ENCODE data around the gene GCK.

The GCK gene

DNA sequence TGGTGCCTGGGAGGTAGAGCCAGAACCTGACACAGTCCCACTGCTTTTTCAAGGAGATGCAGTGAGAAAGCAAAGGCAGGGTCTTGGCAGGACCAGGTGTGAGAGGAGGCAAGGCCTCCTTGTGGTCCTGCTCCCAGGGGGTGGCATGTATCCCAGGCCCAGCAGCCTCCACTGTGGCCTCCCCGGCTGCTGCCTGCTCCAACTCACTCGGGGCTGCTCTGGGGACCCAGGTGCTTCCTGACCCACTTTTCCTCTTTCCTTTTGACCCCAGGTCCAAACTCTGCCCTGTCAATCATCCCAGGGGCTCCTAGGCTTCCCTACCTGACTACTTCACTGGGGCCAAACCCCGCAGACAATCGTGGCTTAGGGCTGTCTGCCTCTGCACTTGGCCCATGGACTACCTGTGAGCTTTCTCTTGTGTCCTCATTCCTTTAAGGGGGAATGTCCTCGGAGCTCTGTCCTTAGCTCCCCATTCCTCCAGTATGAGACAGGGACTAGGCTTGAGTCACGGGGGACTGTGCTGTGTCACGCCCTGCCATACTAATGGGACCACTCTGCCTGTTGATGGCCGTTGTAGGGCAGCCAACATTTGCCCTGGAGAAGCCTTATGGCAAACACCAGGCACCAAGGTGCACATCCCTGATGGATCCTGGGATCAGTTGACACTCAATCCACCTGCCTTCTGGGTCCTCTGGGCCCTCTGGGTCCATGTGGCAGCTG lies 86.2 kb downstream of the GCK start:
- Histone ChIP-seq H3K56ac (ENCODE audit: low read length) (no peak overlapping the region), H3K18ac (ENCODE audit: low read length) (no peak overlapping the region), H3K79me2 (ENCODE audit: control insufficient read depth, insufficient read depth, low read length) (no peaks in the 10 kb centered on the region), H2BK15ac (replicated peaks; ENCODE audit: low read depth) (no peak overlapping the region), H4K8ac (ENCODE audit: low read depth, low read length) (no peak overlapping the region), H2BK120ac (ENCODE audit: low read depth, low read length) (no peak overlapping the region), H3K9ac (ENCODE audit: low read length) (no peak overlapping the region), H3K23ac (ENCODE audit: low read length) (no peak overlapping the region), H2BK5ac (ENCODE audit: low read length) (no peak overlapping the region), H3K27me3 (ENCODE audit: insufficient read depth, low read length, poor library complexity) (no peaks in the 10 kb centered on the region), H2AK5ac (ENCODE audit: low read length) (no peak overlapping the region), H4K5ac (ENCODE audit: low read length) (no peak overlapping the region), H3K4ac (ENCODE audit: low read depth, low read length) (no peak overlapping the region), H3K4me1 (ENCODE audit: control insufficient read depth, low read depth, low read length) (no peaks in the 10 kb centered on the region), H3K27ac (ENCODE audit: low read depth, low read length) (no peak overlapping the region), H3K79me1 (ENCODE audit: low read length) (no peaks in the 10 kb centered on the region), H3K4me3 (ENCODE audit: low read length) (no peak overlapping the region), H3K36me3 (ENCODE audit: control insufficient read depth, insufficient read depth, low read length) (no peaks in the 10 kb centered on the region), H3K4me2 (ENCODE audit: low read length) (no peak overlapping the region)
- WGBS (ENCODE audit: extremely low coverage, insufficient coverage, low lambda C conversion rate), result no CpG with 5 or more reads among the region's 8 CpGs
- no peak for DNase-seq

DNA sequence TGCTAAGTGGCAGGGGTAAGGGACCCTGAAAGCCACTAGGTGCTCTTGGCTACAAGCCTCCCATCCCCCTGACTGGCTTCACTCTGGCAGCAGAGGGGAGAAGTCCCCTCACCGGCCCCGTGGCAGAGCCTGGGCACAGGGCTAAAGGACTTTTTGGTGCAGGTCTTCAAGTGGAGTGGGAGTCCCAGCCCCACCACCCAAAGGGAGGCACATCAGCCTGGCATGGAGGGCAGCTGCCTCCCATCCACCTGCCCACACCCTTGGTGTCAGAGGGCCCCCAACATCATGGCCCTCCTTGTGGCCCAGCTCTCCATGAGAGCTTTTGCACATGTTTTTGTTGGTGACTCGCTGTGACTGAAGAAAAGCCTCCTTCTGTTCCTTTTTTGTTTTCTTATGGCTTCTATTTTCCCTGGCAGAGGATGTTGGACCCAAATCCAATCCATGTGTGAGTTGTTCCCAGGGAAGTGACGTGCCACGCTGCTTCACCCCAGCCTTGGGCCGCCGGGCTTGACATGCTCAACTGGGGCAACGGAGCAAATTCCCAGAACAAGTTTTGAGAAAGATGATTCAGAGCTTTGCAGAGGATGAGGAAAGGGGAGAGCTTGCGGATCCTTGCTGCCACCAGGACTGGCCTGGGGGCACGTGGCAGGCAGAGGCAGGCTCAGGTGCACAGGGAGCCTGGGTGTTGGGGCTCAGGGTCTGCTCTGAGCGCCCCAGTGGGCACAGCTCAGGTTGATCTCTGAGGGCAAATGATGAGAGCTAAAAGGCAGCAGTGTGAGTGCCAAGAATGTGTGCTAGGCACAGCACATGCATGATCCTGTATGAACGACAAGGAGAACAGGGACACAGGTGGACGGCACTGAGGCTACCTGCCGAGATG lies 87.0 kb downstream of the GCK start:
- Histone ChIP-seq H3K36me3 (ENCODE audit: control insufficient read depth, insufficient read depth, low read length) (no peaks in the 10 kb centered on the region), H2BK5ac (ENCODE audit: low read length) (no peak overlapping the region), H3K79me1 (ENCODE audit: low read length) (no peaks in the 10 kb centered on the region), H3K4me1 (ENCODE audit: control insufficient read depth, low read depth, low read length) (no peaks in the 10 kb centered on the region), H4K5ac (ENCODE audit: low read length) (no peak overlapping the region), H2AK5ac (ENCODE audit: low read length) (no peak overlapping the region), H3K9ac (ENCODE audit: low read length) (no peak overlapping the region), H3K56ac (ENCODE audit: low read length) (no peak overlapping the region), H3K23ac (ENCODE audit: low read length) (no peak overlapping the region), H3K79me2 (ENCODE audit: control insufficient read depth, insufficient read depth, low read length) (no peaks in the 10 kb centered on the region), H3K4me3 (ENCODE audit: low read length) (no peak overlapping the region), H4K8ac (ENCODE audit: low read depth, low read length) (no peak overlapping the region), H3K27ac (ENCODE audit: low read depth, low read length) (no peak overlapping the region), H2BK15ac (replicated peaks; ENCODE audit: low read depth) (no peak overlapping the region), H3K4me2 (ENCODE audit: low read length) (no peak overlapping the region), H3K27me3 (ENCODE audit: insufficient read depth, low read length, poor library complexity) (no peaks in the 10 kb centered on the region), H2BK120ac (ENCODE audit: low read depth, low read length) (no peak overlapping the region), H3K4ac (ENCODE audit: low read depth, low read length) (no peak overlapping the region), H3K18ac (ENCODE audit: low read length) (no peak overlapping the region)
- WGBS (ENCODE audit: extremely low coverage, insufficient coverage, low lambda C conversion rate), result no CpG with 5 or more reads among the region's 14 CpGs
- DNase-seq, result no peak

DNA sequence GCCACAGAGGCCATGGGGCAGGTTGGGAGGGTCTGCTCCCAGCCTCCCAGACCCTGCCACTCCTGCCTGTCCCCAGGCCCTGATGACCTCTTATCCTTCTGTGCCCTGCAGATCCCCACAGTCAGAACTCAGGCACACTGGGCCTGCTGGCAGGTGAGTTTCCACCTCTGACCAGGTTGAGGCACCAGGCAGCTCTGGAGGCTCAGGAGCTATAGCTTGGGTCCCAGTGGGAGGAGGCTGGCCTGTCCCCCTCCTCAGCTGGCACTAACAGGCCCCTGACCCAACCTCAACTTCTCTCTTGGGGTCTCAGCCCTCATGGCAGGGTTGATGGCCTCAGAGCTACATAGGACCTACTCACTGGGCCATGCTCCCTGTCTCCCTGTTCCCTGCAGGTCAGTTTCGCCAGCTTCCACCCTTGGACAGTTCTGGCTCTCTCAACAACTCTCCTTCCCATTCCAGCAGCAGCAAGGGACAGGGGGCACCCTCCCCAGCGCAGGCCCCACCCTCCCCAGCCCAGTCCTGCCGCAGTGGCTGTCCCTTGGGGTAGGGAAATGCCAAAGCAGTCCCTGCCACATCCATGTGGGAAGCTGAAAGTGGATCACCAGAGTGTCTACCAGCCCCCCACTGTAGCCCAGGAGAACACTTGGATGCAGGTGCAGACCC lies 87.8 kb downstream of the GCK start:
- Histone ChIP-seq H3K36me3 (ENCODE audit: control insufficient read depth, insufficient read depth, low read length) (no peaks in the 10 kb centered on the region), H3K9ac (ENCODE audit: low read length) (no peak overlapping the region), H3K4me1 (ENCODE audit: control insufficient read depth, low read depth, low read length) (no peaks in the 10 kb centered on the region), H2AK5ac (ENCODE audit: low read length) (no peak overlapping the region), H3K4me2 (ENCODE audit: low read length) (no peak overlapping the region), H3K18ac (ENCODE audit: low read length) (no peak overlapping the region), H4K8ac (ENCODE audit: low read depth, low read length) (no peak overlapping the region), H3K4ac (ENCODE audit: low read depth, low read length) (no peak overlapping the region), H4K5ac (ENCODE audit: low read length) (no peak overlapping the region), H2BK15ac (replicated peaks; ENCODE audit: low read depth) (no peak overlapping the region), H3K23ac (ENCODE audit: low read length) (no peak overlapping the region), H3K27ac (ENCODE audit: low read depth, low read length) (no peak overlapping the region), H3K4me3 (ENCODE audit: low read length) (no peak overlapping the region), H2BK120ac (ENCODE audit: low read depth, low read length) (no peak overlapping the region), H3K79me1 (ENCODE audit: low read length) (no peaks in the 10 kb centered on the region), H2BK5ac (ENCODE audit: low read length) (no peak overlapping the region), H3K56ac (ENCODE audit: low read length) (no peak overlapping the region), H3K27me3 (ENCODE audit: insufficient read depth, low read length, poor library complexity) (no peaks in the 10 kb centered on the region), H3K79me2 (ENCODE audit: control insufficient read depth, insufficient read depth, low read length) (no peaks in the 10 kb centered on the region)
- no peak for DNase-seq
- no CpG with 5 or more reads among the region's 3 CpGs for WGBS (ENCODE audit: extremely low coverage, insufficient coverage, low lambda C conversion rate)

DNA sequence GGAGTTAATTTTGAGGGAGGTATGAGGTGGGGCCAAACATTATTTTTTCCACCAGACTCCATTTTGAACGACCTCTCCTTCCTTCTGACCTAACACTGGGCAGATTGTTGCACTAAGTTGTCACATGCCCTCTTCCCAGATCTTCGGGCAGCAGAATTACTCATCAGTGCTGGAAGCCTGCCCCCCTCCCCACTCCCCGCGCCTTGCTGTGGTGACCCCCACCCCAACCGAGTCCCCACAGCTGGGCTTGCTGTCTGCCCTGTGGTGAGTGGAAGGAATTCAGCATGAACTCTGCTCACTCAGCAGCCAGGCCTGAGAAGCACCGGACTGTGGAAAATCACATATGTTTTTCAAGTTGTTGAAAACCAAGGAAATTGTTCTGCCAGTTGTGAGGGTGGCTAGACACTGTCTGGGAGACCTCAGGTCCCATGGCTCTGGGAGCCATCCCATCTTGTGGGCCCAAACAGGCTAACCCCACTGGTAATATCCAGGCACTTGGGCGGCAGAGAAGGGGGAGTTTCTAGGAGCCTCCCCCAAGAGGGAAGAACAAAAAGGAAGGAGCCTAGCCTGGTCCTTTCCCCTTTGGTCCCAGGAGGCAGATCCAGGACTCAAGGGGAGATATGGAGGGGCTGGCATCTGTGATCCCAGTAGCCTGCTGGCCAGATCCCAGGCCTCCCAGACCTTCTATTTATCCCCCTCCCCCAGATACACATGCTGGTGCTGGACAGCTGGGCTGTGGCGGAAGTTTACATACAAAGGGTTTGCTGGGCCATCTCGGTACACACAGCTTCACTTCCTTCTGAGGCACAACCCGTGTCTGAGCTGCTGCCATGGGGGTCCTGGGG lies 88.6 kb downstream of the GCK start:
- Histone ChIP-seq H2BK120ac (ENCODE audit: low read depth, low read length) (no peak overlapping the region), H3K27me3 (ENCODE audit: insufficient read depth, low read length, poor library complexity) (no peaks in the 10 kb centered on the region), H2BK5ac (ENCODE audit: low read length) (no peak overlapping the region), H2BK15ac (replicated peaks; ENCODE audit: low read depth) (no peak overlapping the region), H3K4ac (ENCODE audit: low read depth, low read length) (no peak overlapping the region), H3K4me2 (ENCODE audit: low read length) (no peak overlapping the region), H3K18ac (ENCODE audit: low read length) (no peak overlapping the region), H3K79me1 (ENCODE audit: low read length) (no peaks in the 10 kb centered on the region), H2AK5ac (ENCODE audit: low read length) (no peak overlapping the region), H3K56ac (ENCODE audit: low read length) (no peak overlapping the region), H3K79me2 (ENCODE audit: control insufficient read depth, insufficient read depth, low read length) (no peaks in the 10 kb centered on the region), H4K8ac (ENCODE audit: low read depth, low read length) (no peak overlapping the region), H3K9ac (ENCODE audit: low read length) (no peak overlapping the region), H3K36me3 (ENCODE audit: control insufficient read depth, insufficient read depth, low read length) (no peaks in the 10 kb centered on the region), H3K23ac (ENCODE audit: low read length) (no peak overlapping the region), H3K4me3 (ENCODE audit: low read length) (no peak overlapping the region), H4K5ac (ENCODE audit: low read length) (no peak overlapping the region), H3K27ac (ENCODE audit: low read depth, low read length) (no peak overlapping the region), H3K4me1 (ENCODE audit: control insufficient read depth, low read depth, low read length) (no peaks in the 10 kb centered on the region)
- no CpG with 5 or more reads among the region's 10 CpGs for WGBS (ENCODE audit: extremely low coverage, insufficient coverage, low lambda C conversion rate)
- DNase-seq, result no peak

DNA sequence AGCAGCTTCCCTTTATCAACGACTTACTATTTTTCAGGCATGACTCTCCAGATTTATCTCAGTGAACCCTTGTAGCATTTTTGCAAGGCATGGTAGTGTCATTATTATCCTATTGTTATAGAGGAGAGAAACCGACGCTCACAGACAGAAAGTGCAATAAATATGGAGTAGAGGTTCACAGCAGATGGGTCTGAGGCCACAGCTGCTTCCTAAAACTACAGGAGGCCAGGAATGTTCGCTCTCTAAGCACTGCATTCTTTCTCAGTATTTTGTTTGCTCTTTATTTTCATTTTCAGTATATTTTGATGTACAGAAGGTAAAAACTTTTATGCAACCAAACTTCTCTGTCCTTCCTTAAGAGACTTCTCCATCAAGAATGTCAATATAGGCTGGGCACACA lies 89.6 kb downstream of the GCK start:
- H3K27me3 ChIP-seq (ENCODE audit: insufficient read depth, low read length, poor library complexity), result no peaks in the 10 kb centered on the region
- H3K79me1 ChIP-seq (ENCODE audit: low read length), result no peaks in the 10 kb centered on the region
- no peak overlapping the region for H3K4me2 ChIP-seq (ENCODE audit: low read length)
- H2BK120ac ChIP-seq (ENCODE audit: low read depth, low read length), result no peak overlapping the region
- H2BK5ac ChIP-seq (ENCODE audit: low read length), result no peak overlapping the region
- H3K4me1 ChIP-seq (ENCODE audit: control insufficient read depth, low read depth, low read length), result no peaks in the 10 kb centered on the region
- WGBS (ENCODE audit: extremely low coverage, insufficient coverage, low lambda C conversion rate), result no CpG with 5 or more reads among the region's 4 CpGs
- H4K8ac ChIP-seq (ENCODE audit: low read depth, low read length), result no peak overlapping the region
- H4K5ac ChIP-seq (ENCODE audit: low read length), result no peak overlapping the region
- H2AK5ac ChIP-seq (ENCODE audit: low read length), result no peak overlapping the region
- no peak overlapping the region for H3K18ac ChIP-seq (ENCODE audit: low read length)
- H3K27ac ChIP-seq (ENCODE audit: low read depth, low read length), result no peak overlapping the region
- H3K56ac ChIP-seq (ENCODE audit: low read length), result no peak overlapping the region
- no peaks in the 10 kb centered on the region for H3K36me3 ChIP-seq (ENCODE audit: control insufficient read depth, insufficient read depth, low read length)
- H3K4ac ChIP-seq (ENCODE audit: low read depth, low read length), result no peak overlapping the region
- no peak overlapping the region for H2BK15ac ChIP-seq (replicated peaks; ENCODE audit: low read depth)
- H3K4me3 ChIP-seq (ENCODE audit: low read length), result no peak overlapping the region
- H3K9ac ChIP-seq (ENCODE audit: low read length), result no peak overlapping the region
- H3K23ac ChIP-seq (ENCODE audit: low read length), result no peak overlapping the region
- DNase-seq, result no peak
- H3K79me2 ChIP-seq (ENCODE audit: control insufficient read depth, insufficient read depth, low read length), result no peaks in the 10 kb centered on the region

All from mesendoderm (in vitro differentiated cells).